Esophagus mucosa (tissue), 1 donor: Measurements from ENCODE around the gene ITM2C. TPM values are rescaled to one million over a fixed set of nuclear protein-coding genes. Genes with fewer than 3 reads are reported as not detected.

Experiments used
- total RNA-seq: library from RNA; stranded (reverse); gene quantifications from one replicate; pipeline ENCODE4 v1.2.4, GENCODE V29; 2023
- donor health status: DM: yes; HTN: yes; CAD: no.

Gene ITM2C
- total RNA-seq, 1 donor from 2014 or later = 7.3 TPM

Other genes starting within 250 kb of the ITM2C start
- 50.8 TPM for gene CAB39, start 152.1 kb upstream of the ITM2C start, total RNA-seq
- 0.20 TPM for gene GPR55, start 60.3 kb downstream of the ITM2C start, total RNA-seq
- gene SPATA3, start 131.2 kb downstream of the ITM2C start, total RNA-seq = not detected
- 0.08 TPM for gene C2orf72, start 172.6 kb downstream of the ITM2C start, total RNA-seq
- 84.0 TPM for gene PSMD1, start 191.9 kb downstream of the ITM2C start, total RNA-seq